H1 (cell line): ENCODE results near the gene SIRT5. TPM values are rescaled to one million over a fixed set of nuclear protein-coding genes. Genes with fewer than 3 reads are reported as not detected.

ENCODE experiments used
- CTCF ChIA-PET: fragments of 300-600 bp; sonication (Branson Sonifier 250); formaldehyde crosslinking; loops from one replicate; lab custom pipeline; 2021; ENCODE audit not compliant: partially characterized antibody; lab: Charles Lee
- POLR2A ChIA-PET: fragments of 300-600 bp; sonication (Branson Sonifier 250); formaldehyde crosslinking; loops from one replicate; lab custom pipeline; 2021; ENCODE audit warnings: inconsistent platforms; ENCODE audit not compliant: partially characterized antibody; lab: Charles Lee
- DNase-seq, 2 experiments: peaks; one replicate each; pipeline versions ENCODE4 v3.0.0 to v3.0.0-alpha.2; 2010 to 2022; ENCODE audit warnings: low spot score in 2 of 2, low read depth in 1 of 2, mixed read lengths in 1 of 2
- FAIRE-seq: peaks from 2 replicates; lab custom pipeline; 2011; peaks lifted over from hg19 to GRCh38; lab: Jason Lieb, UNC
- H2AFZ ChIP-seq: 2 replicates; pipeline ENCODE4 v1.8.1; 2012; ENCODE audit warnings: low read length, inconsistent platforms
- H2AK5ac ChIP-seq: 2 replicates; pipeline ENCODE4 v1.6.1; 2013; ENCODE audit warnings: low read depth, low read length
- H2BK120ac ChIP-seq: replicated peaks from 2 replicates; pipeline ENCODE3; 2013; ENCODE audit warnings: low read depth, low read length, inconsistent platforms
- H2BK12ac ChIP-seq: 2 replicates; pipeline ENCODE4 v1.6.1; 2013; ENCODE audit warnings: low read depth, low read length
- H2BK15ac ChIP-seq: 2 replicates; pipeline ENCODE4 v1.6.1; 2013; ENCODE audit warnings: low read length
- H2BK20ac ChIP-seq: 2 replicates; pipeline ENCODE4 v1.6.1; 2013; ENCODE audit warnings: low read length
- H2BK5ac ChIP-seq: 2 replicates; pipeline ENCODE4 v1.6.1; 2013; ENCODE audit warnings: low read depth, low read length
- H3K14ac ChIP-seq: 2 replicates; pipeline ENCODE4 v1.6.1; 2013; ENCODE audit warnings: inconsistent platforms; ENCODE audit not compliant: insufficient read length
- H3K18ac ChIP-seq: 2 replicates; pipeline ENCODE4 v1.6.1; 2013; ENCODE audit warnings: low read length; ENCODE audit errors: extremely low read depth
- H3K23ac ChIP-seq: 2 replicates; pipeline ENCODE4 v1.6.1; 2013; ENCODE audit warnings: inconsistent platforms; ENCODE audit not compliant: insufficient read length
- H3K23me2 ChIP-seq: 2 replicates; pipeline ENCODE4 v1.6.1; 2013; ENCODE audit warnings: low read depth, low read length
- H3K27ac ChIP-seq: 2 replicates; pipeline ENCODE4 v1.6.1; 2011; ENCODE audit warnings: low read depth, low read length, inconsistent platforms
- H3K27me3 ChIP-seq, 4 experiments: replicated peaks in 1 of 4; 1 replicate in 1 of 4; 2 replicates in 3 of 4; pipeline versions ENCODE4 v1.6.1 to v1.8.1; 2011 to 2013; ENCODE audit warnings: low read length in 3 of 4, mild to moderate bottlenecking in 3 of 4, inconsistent platforms in 2 of 4, mixed read lengths in 2 of 4, moderate library complexity in 1 of 4; ENCODE audit not compliant: control insufficient read depth in 3 of 4, insufficient read depth in 3 of 4; ENCODE audit errors: extremely low read depth in 1 of 4
- H3K36me3 ChIP-seq, 4 experiments: 2 replicates each; pipeline versions ENCODE4 v1.6.1 to v1.8.1; 2011 to 2013; ENCODE audit warnings: mild to moderate bottlenecking in 4 of 4, low read length in 3 of 4, moderate library complexity in 2 of 4, control low read depth in 1 of 4, inconsistent platforms in 1 of 4; ENCODE audit not compliant: insufficient read depth in 4 of 4, control insufficient read depth in 2 of 4
- H3K4ac ChIP-seq: replicated peaks from 2 replicates; pipeline ENCODE3; 2013; ENCODE audit warnings: low read length, low read depth, mixed read lengths, inconsistent platforms; ENCODE audit not compliant: insufficient read length
- H3K4me1 ChIP-seq, 4 experiments: replicated peaks in 1 of 4; 1 replicate in 1 of 4; 2 replicates in 3 of 4; pipeline versions ENCODE4 v1.6.1 to v1.8.1; 2011 to 2013; ENCODE audit warnings: low read length in 3 of 4, inconsistent platforms in 2 of 4, mixed read lengths in 1 of 4; ENCODE audit not compliant: insufficient read depth in 4 of 4, control insufficient read depth in 3 of 4
- H3K4me2 ChIP-seq, 2 experiments: 2 replicates each; pipeline versions ENCODE4 v1.6.1 to v1.8.1; 2011 to 2013; ENCODE audit warnings: low read depth in 2 of 2, low read length in 2 of 2, control low read depth in 1 of 2, inconsistent platforms in 1 of 2, mild to moderate bottlenecking in 1 of 2; ENCODE audit not compliant: insufficient read depth in 1 of 2
- H3K4me3 ChIP-seq, 4 experiments: fragments of 200-600, 300-600 bp in 1 of 4; sonication (generic), shearing (Covaris generic), sonication (Bioruptor Twin) in 1 of 4; 2 replicates each; pipeline versions ENCODE4 v1.5.1 to v1.8.1; 2011 to 2016; ENCODE audit warnings: low read length in 4 of 4, low read depth in 3 of 4, control low read depth in 2 of 4, inconsistent platforms in 2 of 4, mild to moderate bottlenecking in 2 of 4, mixed read lengths in 1 of 4, moderate library complexity in 1 of 4; ENCODE audit not compliant: insufficient read depth in 2 of 4; ENCODE audit errors: extremely low read depth in 1 of 4
- H3K56ac ChIP-seq: replicated peaks from 2 replicates; pipeline ENCODE3; 2013; ENCODE audit warnings: low read depth, mild to moderate bottlenecking, mixed read lengths, low read length, inconsistent platforms; ENCODE audit not compliant: insufficient read length
- H3K79me1 ChIP-seq: 2 replicates; pipeline ENCODE4 v1.6.1; 2013; ENCODE audit warnings: low read depth, low read length, control low read depth
- H3K79me2 ChIP-seq, 2 experiments: 2 replicates each; pipeline versions ENCODE4 v1.6.1 to v1.8.1; 2012 to 2013; ENCODE audit warnings: low read length in 2 of 2, mild to moderate bottlenecking in 2 of 2, inconsistent platforms in 1 of 2; ENCODE audit not compliant: insufficient read depth in 2 of 2, control insufficient read depth in 1 of 2
- H3K9ac ChIP-seq, 4 experiments: replicated peaks in 1 of 4; 1 replicate in 1 of 4; 2 replicates in 3 of 4; pipeline versions ENCODE4 v1.6.1 to v1.8.1; 2011 to 2013; ENCODE audit warnings: low read depth in 3 of 4, low read length in 3 of 4, control low read depth in 2 of 4, mild to moderate bottlenecking in 2 of 4, moderate library complexity in 2 of 4, inconsistent platforms in 1 of 4; ENCODE audit errors: extremely low read depth in 1 of 4
- H3K9me3 ChIP-seq, 2 experiments: 2 replicates each; pipeline versions ENCODE4 v1.6.1 to v1.8.1; 2012 to 2013; ENCODE audit warnings: mild to moderate bottlenecking in 2 of 2, moderate library complexity in 2 of 2, control low read depth in 1 of 2, inconsistent platforms in 1 of 2, low read depth in 1 of 2, low read length in 1 of 2, mixed read lengths in 1 of 2; ENCODE audit not compliant: insufficient read depth in 2 of 2
- H4K20me1 ChIP-seq, 2 experiments: replicated peaks in 1 of 2; 2 replicates each; pipeline versions ENCODE3 to v1.8.1; 2011 to 2013; ENCODE audit warnings: inconsistent platforms in 2 of 2, low read length in 2 of 2, mild to moderate bottlenecking in 1 of 2; ENCODE audit not compliant: insufficient read depth in 2 of 2, control insufficient read depth in 1 of 2
- H4K5ac ChIP-seq: 2 replicates; pipeline ENCODE4 v1.6.1; 2013; ENCODE audit warnings: low read length, low read depth, mixed read lengths, inconsistent platforms; ENCODE audit not compliant: insufficient read length
- H4K8ac ChIP-seq: 2 replicates; pipeline ENCODE4 v1.8.0; 2013; ENCODE audit warnings: mild to moderate bottlenecking, moderate library complexity, low read length, inconsistent platforms; ENCODE audit not compliant: insufficient read depth; ENCODE audit errors: extremely low read depth
- H4K91ac ChIP-seq: replicated peaks from 2 replicates; pipeline ENCODE3; 2013; ENCODE audit warnings: low read length, mixed read lengths, inconsistent platforms; ENCODE audit not compliant: insufficient read length
- BCL11A ChIP-seq, 2 experiments: IDR thresholded peaks; one replicate each; pipeline ENCODE4 v1.6.1; 2011; ENCODE audit warnings: low read depth in 2 of 2, low read length in 2 of 2, mild to moderate bottlenecking in 2 of 2
- CBX5 ChIP-seq: fragments of 300-800, 300-1000 bp; sonication (generic); IDR thresholded peaks from 2 replicates; pipeline ENCODE4 v1.7.1; 2016; ENCODE audit warnings: antibody characterized with exemption, low read length, low read depth
- GABPA ChIP-seq: IDR thresholded peaks from 2 replicates; pipeline ENCODE4 v1.6.1; 2011; ENCODE audit warnings: mild to moderate bottlenecking, low read length, moderate library complexity, borderline replicate concordance; ENCODE audit not compliant: insufficient read depth
- HDAC6 ChIP-seq: IDR thresholded peaks from one replicate; pipeline ENCODE4 v1.7.1; 2012; ENCODE audit warnings: low read depth, mild to moderate bottlenecking, inconsistent platforms, low read length, moderate library complexity
- KDM1A ChIP-seq: fragments of 200-600, 300-600 bp; sonication (generic); IDR thresholded peaks from 2 replicates; pipeline ENCODE4 v1.7.1; 2016; ENCODE audit warnings: mild to moderate bottlenecking, low read length, borderline replicate concordance
- NRF1 ChIP-seq: IDR thresholded peaks from 2 replicates; pipeline ENCODE4 v1.6.1; 2011; ENCODE audit warnings: mild to moderate bottlenecking, low read depth, low read length, improper control_type of control experiment
- PHF8 ChIP-seq: fragments of 200-600 bp; sonication (generic); conservative IDR thresholded peaks from 2 replicates; pipeline ENCODE4 v1.7.1; 2012; ENCODE audit warnings: low read depth, mild to moderate bottlenecking, inconsistent platforms, low read length, moderate library complexity
- POLR2A ChIP-seq, 2 experiments: IDR thresholded peaks; 1 replicate in 1 of 2; 2 replicates in 1 of 2; pipeline ENCODE4 v1.6.1; 2011; ENCODE audit warnings: low read depth in 2 of 2, low read length in 2 of 2, mild to moderate bottlenecking in 2 of 2; ENCODE audit errors: control extremely low read depth in 1 of 2
- RBBP5 ChIP-seq: IDR thresholded peaks from 2 replicates; pipeline ENCODE4 v1.7.1; 2012; ENCODE audit warnings: low read depth, mild to moderate bottlenecking, inconsistent platforms, low read length, moderate library complexity, borderline replicate concordance
- SIX5 ChIP-seq: IDR thresholded peaks from 2 replicates; pipeline ENCODE4 v1.6.1; 2011; ENCODE audit warnings: mild to moderate bottlenecking, low read depth, low read length
- SP2 ChIP-seq: IDR thresholded peaks from 2 replicates; pipeline ENCODE4 v1.6.1; 2012; ENCODE audit warnings: mild to moderate bottlenecking, low read length, inconsistent platforms
- SUZ12 ChIP-seq: fragments of 200-600 bp; sonication (generic); IDR thresholded peaks from 2 replicates; pipeline ENCODE4 v1.6.1; 2012; ENCODE audit warnings: mild to moderate bottlenecking, inconsistent platforms, low read length, moderate library complexity, mixed read lengths
- TAF1 ChIP-seq: IDR thresholded peaks from 2 replicates; pipeline ENCODE4 v1.6.1; 2011; ENCODE audit warnings: mild to moderate bottlenecking, low read depth, low read length
- TBP ChIP-seq: IDR thresholded peaks from 2 replicates; pipeline ENCODE4 v1.6.1; 2011; ENCODE audit warnings: low read depth, low read length, improper control_type of control experiment
- WGBS, 2 experiments: shearing (Covaris generic) in 1 of 2; methylation state at CpG; one replicate each; pipeline versions ENCODE4 v1.1.6 to v1.1.7; 2013 to 2015; ENCODE audit warnings: low lambda C conversion rate in 2 of 2, mixed read lengths in 2 of 2, inconsistent platforms in 1 of 2, low coverage in 1 of 2, missing lambda C conversion rate in 1 of 2; ENCODE audit not compliant: insufficient replicate concordance in 2 of 2, insufficient coverage in 1 of 2, insufficient read length in 1 of 2; ENCODE audit errors: extremely low coverage in 1 of 2, missing lambda C conversion rate in 1 of 2; 5-methylcytosine and 5-hydroxymethylcytosine counted together
- polyA plus RNA-seq, 7 experiments: library from polyadenylated mRNA; depleted of rRNA in 3 of 7; stranded (reverse) in 5 of 7; unstranded in 2 of 7; fragments of >200 nt in 5 of 7; fragments of 200-250 nt in 2 of 7; gene quantifications; 1 replicate in 5 of 7; 2 replicates in 1 of 7; 4 replicates in 1 of 7; pipeline versions ENCODE4 v1.2.1 to v1.2.3, GENCODE V29; 2011 to 2013; ENCODE audit warnings: missing spikeins in 2 of 7, mixed read lengths in 2 of 7
- total RNA-seq: library from RNA; stranded (reverse); fragmentation: NEBNext Ultra II Directional; extraction: Animal tissue kit (Norgen Biotek cat#: 25700); gene quantifications from 2 replicates; pipeline ENCODE4 v1.2.1, GENCODE V29; 2021
- TF ChIP-seq, protein P1 (sequence below): IDR thresholded peaks from 2 replicates; pipeline ENCODE4 v1.6.1; 2011; ENCODE audit warnings: low read depth, mild to moderate bottlenecking, low read length; ENCODE audit not compliant: insufficient read depth

SIRT5 gene
- total and polyA plus RNA-seq, 2 of the 8 experiments (the other 6 are each of a cell fraction or from before 2014, with no cell fraction given): 7.4 to 14.7 TPM

DNA sequence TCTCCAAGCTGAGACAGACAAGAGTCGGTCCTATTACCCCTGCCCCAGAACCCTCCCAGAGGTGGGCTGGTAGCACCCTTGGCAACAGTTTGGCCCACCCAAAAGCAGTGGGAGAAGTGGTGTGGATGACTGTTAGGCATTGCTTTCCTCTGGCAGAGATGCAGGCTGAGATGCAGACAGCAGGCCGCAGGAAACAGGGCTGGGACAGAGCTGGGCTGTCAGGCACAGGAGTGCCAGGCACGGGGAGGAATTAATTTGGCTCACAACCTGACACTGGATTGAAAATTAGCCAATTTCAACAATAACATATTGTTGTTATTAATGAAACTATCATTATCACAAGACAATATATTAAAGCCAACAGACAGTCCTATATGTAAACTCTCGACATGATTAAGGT lies 15.7 kb upstream of the SIRT5 start:
- FAIRE-seq (no peak), DNase-seq (no peak)
- Histone ChIP-seq H3K27me3 (peaks cover 0 to under 1% (median 0%) of the 10 kb centered on the region in 4 experiments; a peak in 1 of 7 replicates), H3K27ac (no peak overlapping the region), H3K9ac (no peak overlapping the region), H4K20me1 (no peaks in the 10 kb centered on the region), H2AFZ (no peak overlapping the region), H4K8ac (no peak overlapping the region), H4K5ac (no peak overlapping the region), H3K36me3 (no peaks in the 10 kb centered on the region), H3K23ac (no peak overlapping the region), H3K79me1 (no peaks in the 10 kb centered on the region), H3K4me3 (no peak overlapping the region), H2BK15ac (no peak overlapping the region; the same call in 1 of the 2 replicates), H2BK20ac (no peak overlapping the region), H4K91ac (no peak overlapping the region), H3K56ac (no peak overlapping the region), H3K79me2 (no peaks in the 10 kb centered on the region), H3K4me1 (peaks cover 3 to 9% (median 5%) of the 10 kb centered on the region in 4 experiments; a peak in 6 of 7 replicates), H3K4ac (no peak overlapping the region), H2BK12ac (no peak overlapping the region), H2AK5ac (no peak overlapping the region), H3K9me3 (no peaks in the 10 kb centered on the region), H3K14ac (no peak overlapping the region), H3K18ac (no peak overlapping the region), H2BK120ac (no peak overlapping the region), H3K4me2 (no peak overlapping the region), H2BK5ac (no peak overlapping the region), H3K23me2 (no peaks in the 10 kb centered on the region)
- 96% methylated on average over 4 of the region's 4 CpGs; no CpG with 5 or more reads in 1 of the 2 experiments for WGBS, 2 experiments
- POLR2A ChIA-PET: interaction anchor here (0.6 to 2.4 kb wide), 3 partner anchors 14 to 217 kb away, joined by 3 to 5 read pairs (median 3); partner anchors contain the start of gene NOL7
- TF ChIP-seq SUZ12: no peak
- TF ChIP-seq RBBP5: no peak
- no peak for TF ChIP-seq CBX5
- TF ChIP-seq GABPA: no peak
- TF ChIP-seq, protein P1, sequence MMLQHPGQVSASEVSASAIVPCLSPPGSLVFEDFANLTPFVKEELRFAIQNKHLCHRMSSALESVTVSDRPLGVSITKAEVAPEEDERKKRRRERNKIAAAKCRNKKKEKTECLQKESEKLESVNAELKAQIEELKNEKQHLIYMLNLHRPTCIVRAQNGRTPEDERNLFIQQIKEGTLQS: no peak
- TF ChIP-seq POLR2A (IDR thresholded peaks at IDR 0.05; ENCODE audit: control extremely low read depth in 1 of 2, low read depth in 2 of 2, low read length in 2 of 2): no peak
- TF ChIP-seq TAF1: no peak
- no peak for TF ChIP-seq HDAC6
- no peak for TF ChIP-seq TBP
- TF ChIP-seq NRF1: no peak
- TF ChIP-seq KDM1A: no peak
- no peak for TF ChIP-seq SIX5
- TF ChIP-seq BCL11A (IDR thresholded peaks at IDR 0.05; ENCODE audit: low read depth in 2 of 2, low read length in 2 of 2): no peak
- TF ChIP-seq PHF8: no peak
- TF ChIP-seq SP2: no peak
- CTCF ChIA-PET: interaction anchor here (0.9 to 2.6 kb wide), 6 partner anchors 17 to 178 kb away, joined by 3 to 5 read pairs (median 4); no protein-coding TSS in a partner anchor
